GM23248 (cell line): ENCODE measurements around the gene MIER1. TPM values are rescaled to one million over a fixed set of nuclear protein-coding genes. Genes with fewer than 3 reads are reported as not detected.
"Not testable (repeated sequence)": the region's sequence is repeated elsewhere in the genome, so short reads cannot be mapped to it uniquely, and the experiment has no call there.

ENCODE experiments used
- DNase-seq: peaks from one replicate; pipeline ENCODE4 v3.0.0-alpha.2; 2015
- H2AFZ ChIP-seq: fragments of 200-600 bp; sonication (generic); 2 replicates; pipeline ENCODE4 v1.6.1; 2016; ENCODE audit warnings: antibody characterized with exemption
- H3F3A ChIP-seq: fragments of 200-600 bp; sonication (generic); 2 replicates; pipeline ENCODE4 v1.6.1; 2016; ENCODE audit warnings: mild to moderate bottlenecking, antibody characterized with exemption, mixed run types; ENCODE audit not compliant: insufficient read depth
- H3K27ac ChIP-seq: fragments of 200-600 bp; sonication (generic); 2 replicates; pipeline ENCODE4 v1.5.1; 2016; ENCODE audit warnings: mild to moderate bottlenecking
- H3K27me3 ChIP-seq: fragments of 200-600 bp; sonication (generic); replicated peaks from 2 replicates; pipeline ENCODE4 v1.6.1; 2016; ENCODE audit warnings: mild to moderate bottlenecking; ENCODE audit not compliant: insufficient read depth
- H3K36me3 ChIP-seq: fragments of 200-600 bp; sonication (generic); 2 replicates; pipeline ENCODE4 v1.6.1; 2016; ENCODE audit warnings: low read depth, mild to moderate bottlenecking
- H3K4me1 ChIP-seq: fragments of 200-600 bp; sonication (generic); 2 replicates; pipeline ENCODE4 v1.6.1; 2016; ENCODE audit warnings: mild to moderate bottlenecking; ENCODE audit not compliant: insufficient read depth
- H3K4me2 ChIP-seq: fragments of 200-600 bp; sonication (generic); one replicate; pipeline ENCODE4 v1.6.1; 2016; ENCODE audit warnings: mild to moderate bottlenecking; ENCODE audit not compliant: unreplicated experiment
- H3K4me3 ChIP-seq: fragments of 200-600 bp; sonication (generic); 2 replicates; pipeline ENCODE4 v1.5.1; 2016; ENCODE audit warnings: mild to moderate bottlenecking
- H3K79me2 ChIP-seq: fragments of 200-600 bp; sonication (generic); 2 replicates; pipeline ENCODE4 v1.6.1; 2016; ENCODE audit warnings: mild to moderate bottlenecking; ENCODE audit not compliant: insufficient read depth
- H3K9ac ChIP-seq: fragments of 200-600 bp; sonication (generic); 2 replicates; pipeline ENCODE4 v1.6.1; 2016; ENCODE audit warnings: mild to moderate bottlenecking
- H3K9me2 ChIP-seq: fragments of 200-600 bp; sonication (generic); 2 replicates; pipeline ENCODE4 v1.6.1; 2016; ENCODE audit warnings: mixed run types, mild to moderate bottlenecking, moderate library complexity; ENCODE audit not compliant: insufficient read depth
- H3K9me3 ChIP-seq: fragments of 200-600 bp; sonication (generic); one replicate; pipeline ENCODE4 v1.6.1; 2017; ENCODE audit warnings: low read depth
- H4K20me1 ChIP-seq: fragments of 200-600 bp; sonication (generic); 2 replicates; pipeline ENCODE4 v1.6.0; 2016; ENCODE audit not compliant: insufficient read depth
- EZH2 ChIP-seq: fragments of 200-600 bp; sonication (generic); IDR thresholded peaks from 2 replicates; pipeline ENCODE4 v1.6.1; 2018; ENCODE audit warnings: antibody characterized with exemption, mild to moderate bottlenecking; ENCODE audit not compliant: insufficient read depth, poor library complexity, severe bottlenecking
- EZH2phosphoT487 ChIP-seq: fragments of 200-600 bp; sonication (generic); IDR thresholded peaks from 2 replicates; pipeline ENCODE4 v1.6.1; 2018; ENCODE audit warnings: antibody characterized with exemption, moderate library complexity, mild to moderate bottlenecking, low read depth; ENCODE audit not compliant: insufficient read depth
- WGBS, 2 experiments: methylation state at CpG; one replicate each; pipeline ENCODE4 v1.1.6; 2015 to 2017; ENCODE audit warnings: low lambda C conversion rate in 2 of 2, low coverage in 1 of 2; ENCODE audit errors: missing lambda C conversion rate in 2 of 2; 5-methylcytosine and 5-hydroxymethylcytosine counted together
- in situ Hi-C: fragments of 300-500 bp; cut with MboI; formaldehyde crosslinking; loops from 2 replicates; pipeline ENCODE4 v1.15.0; 2020
- polyA plus RNA-seq: library from polyadenylated mRNA; unstranded; fragments of >200 nt; fragmentation: Nextera tagmentation; extraction: Ambion mirVana; gene quantifications from 2 replicates; pipeline ENCODE4 v1.2.1, GENCODE V29; 2016
- total RNA-seq: library from RNA; depleted of rRNA; stranded (reverse); fragments of >200 nt; shearing (Covaris generic); gene quantifications from 2 replicates; pipeline ENCODE4 v1.2.3, GENCODE V29; 2014

Gene MIER1
- total and polyA plus RNA-seq, 2 experiments from 2014 or later = 34.8 to 36.8 TPM

DNA sequence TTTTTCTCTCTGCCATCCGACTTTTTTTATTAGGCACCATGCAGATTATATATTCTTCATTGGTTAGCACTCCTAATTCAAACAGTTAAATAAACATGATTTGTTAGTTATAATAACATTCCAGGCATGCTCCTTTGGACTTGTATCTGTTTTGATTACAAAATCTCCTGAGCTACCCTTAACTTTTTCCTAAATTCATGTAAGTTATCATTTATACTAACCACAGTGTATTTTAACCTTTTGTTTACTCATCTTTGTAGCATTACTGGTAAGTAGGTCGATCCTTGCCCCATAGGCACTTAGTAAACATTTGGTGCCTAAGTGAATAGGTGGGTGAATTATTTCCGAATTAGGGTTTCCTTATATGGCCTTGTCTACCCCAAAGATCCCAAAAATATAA is 43.8 kb downstream of the MIER1 start:
- peaks cover 4% of the 10 kb centered on the region for H3K9me3 ChIP-seq
- no peak overlapping the region for H3K27ac ChIP-seq
- no peak for DNase-seq
- no peaks in the 10 kb centered on the region for H3K4me1 ChIP-seq
- H3K4me2 ChIP-seq = no peak overlapping the region
- H3K9ac ChIP-seq = no peak overlapping the region
- H4K20me1 ChIP-seq = no peaks in the 10 kb centered on the region
- TF ChIP-seq EZH2 (no peak), EZH2phosphoT487 (no peak)
- no peak overlapping the region for H3K4me3 ChIP-seq
- peaks cover 76% of the 10 kb centered on the region for H3K36me3 ChIP-seq
- no peaks in the 10 kb centered on the region for H3K27me3 ChIP-seq
- H3K9me2 ChIP-seq = no peaks in the 10 kb centered on the region
- no peaks in the 10 kb centered on the region for H3F3A ChIP-seq
- in situ Hi-C loops = no loop called here
- WGBS, 2 experiments = 96% methylated on average over 3 of the region's 3 CpGs
- H3K79me2 ChIP-seq = peaks cover 70% of the 10 kb centered on the region
- H2AFZ ChIP-seq = no peak overlapping the region

DNA sequence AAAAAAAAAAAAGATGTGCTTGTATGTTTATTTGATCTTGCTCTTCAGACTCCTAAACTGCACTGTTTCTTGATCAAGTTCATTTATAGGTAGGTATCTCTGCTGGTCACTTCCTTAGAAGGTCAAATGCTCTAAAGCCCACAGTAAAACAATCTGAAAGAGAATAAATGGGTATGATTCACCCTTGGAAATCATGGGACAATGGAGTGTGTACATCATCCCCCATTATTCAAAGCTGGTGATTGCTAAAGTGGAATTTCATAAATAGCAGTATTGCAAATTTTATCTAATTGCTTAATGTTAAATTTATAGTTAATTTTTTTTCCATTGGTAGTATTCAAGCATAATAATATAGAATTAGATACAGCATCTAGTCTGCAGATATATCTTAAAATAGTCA is 53.4 kb downstream of the MIER1 start:
- no peaks in the 10 kb centered on the region for H3K9me2 ChIP-seq
- H3F3A ChIP-seq = 0 out of 2 replicates have a peak, but pooled peaks cover 9% of the 10 kb centered on the region
- no peak overlapping the region for H3K4me3 ChIP-seq
- no peak for TF ChIP-seq EZH2phosphoT487
- no peak for TF ChIP-seq EZH2
- peaks cover 6% of the 10 kb centered on the region; the same call in 1 of the 2 replicates for H3K79me2 ChIP-seq
- in situ Hi-C loops = no loop called here
- peaks cover 58% of the 10 kb centered on the region for H3K36me3 ChIP-seq
- no peak overlapping the region for H2AFZ ChIP-seq
- no peak overlapping the region for H3K27ac ChIP-seq
- no peaks in the 10 kb centered on the region for H3K9me3 ChIP-seq
- H3K4me2 ChIP-seq = no peak overlapping the region
- no peaks in the 10 kb centered on the region for H3K27me3 ChIP-seq
- no peak overlapping the region for H3K9ac ChIP-seq
- no peak for DNase-seq
- no peaks in the 10 kb centered on the region for H4K20me1 ChIP-seq
- peaks cover 10% of the 10 kb centered on the region; the same call in 1 of the 2 replicates for H3K4me1 ChIP-seq

DNA sequence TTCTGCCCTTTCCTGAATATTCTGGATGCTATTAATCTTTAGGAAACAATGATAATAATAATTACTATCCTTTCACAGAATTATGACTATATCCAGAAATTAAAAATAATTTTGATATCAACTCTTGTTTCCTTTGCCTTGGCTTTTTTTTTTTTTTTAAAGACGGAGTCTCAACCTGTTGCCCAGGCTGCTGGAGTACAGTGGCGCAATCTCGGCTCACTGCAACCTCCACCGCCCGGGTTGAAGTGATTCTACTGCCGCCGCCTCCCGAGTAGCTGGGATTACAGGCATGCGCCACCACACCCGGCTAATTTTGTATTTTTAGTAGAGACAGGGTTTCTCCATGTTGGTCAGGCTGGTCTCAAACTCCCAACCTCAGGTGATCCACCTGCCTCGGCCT is 54.8 kb downstream of the MIER1 start:
- H3K9ac ChIP-seq, in situ Hi-C loops, H3K4me2 ChIP-seq, H3K79me2 ChIP-seq, H3K27me3 ChIP-seq, H3K4me3 ChIP-seq, H4K20me1 ChIP-seq, DNase-seq, H3F3A ChIP-seq, H3K9me2 ChIP-seq, H2AFZ ChIP-seq, H3K27ac ChIP-seq, H3K9me3 ChIP-seq: not testable (repeated sequence)
- WGBS, 2 experiments = 99 to 100% methylated on average over 11 of the region's 11 CpGs
- Histone ChIP-seq H3K36me3 (peaks cover 72% of the 10 kb centered on the region), H3K4me1 (peaks cover 10% of the 10 kb centered on the region; the same call in 1 of the 2 replicates)

DNA sequence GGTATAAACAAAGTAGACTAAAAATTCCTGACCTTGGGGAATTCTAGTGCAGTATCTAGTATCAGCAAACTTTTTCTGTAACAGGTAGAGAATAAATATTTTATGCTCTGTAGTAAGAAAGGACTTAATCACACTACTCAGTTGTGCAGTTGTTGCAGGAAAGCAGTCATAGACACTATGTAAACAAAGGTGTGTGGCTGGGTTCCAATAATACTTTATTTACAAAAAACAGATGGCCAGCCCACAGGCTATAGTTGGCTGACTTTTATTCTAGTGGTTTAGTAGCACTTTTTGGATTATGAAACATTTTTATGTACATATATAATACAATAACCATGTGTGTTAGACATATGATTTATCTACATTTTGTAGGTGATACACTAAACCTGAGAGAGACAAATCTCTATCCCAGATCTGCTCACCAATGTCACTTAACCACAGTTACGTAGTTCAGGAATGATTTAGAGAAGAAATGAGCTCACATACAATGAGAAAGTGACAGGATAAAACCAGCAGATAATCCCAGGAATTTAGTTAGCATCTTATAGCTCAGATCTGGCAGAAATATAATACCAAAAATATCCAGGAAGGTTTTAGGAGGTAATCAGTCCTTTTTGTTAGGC is 56.1 kb downstream of the MIER1 start:
- Histone ChIP-seq H3K27ac (peak overlapping the region; percentile 10; the same call in 1 of the 2 replicates), H3K27me3 (no peaks in the 10 kb centered on the region), H3K36me3 (peaks cover 83% of the 10 kb centered on the region), H3K4me3 (peak overlapping the region; percentile 58), H4K20me1 (no peaks in the 10 kb centered on the region), H3K4me1 (peaks cover 10% of the 10 kb centered on the region; the same call in 1 of the 2 replicates), H3K79me2 (peaks cover 6% of the 10 kb centered on the region; the same call in 1 of the 2 replicates), H3K4me2 (peak overlapping the region; percentile 72), H3F3A (0 out of 2 replicates have a peak, but pooled peaks cover 15% of the 10 kb centered on the region), H3K9ac (peak overlapping the region; percentile 70), H2AFZ (no peak overlapping the region), H3K9me2 (no peaks in the 10 kb centered on the region), H3K9me3 (no peaks in the 10 kb centered on the region)
- WGBS, 2 experiments = 91 to 94% methylated on average over 1 of the region's 1 CpG
- in situ Hi-C loops = no loop called here
- TF ChIP-seq EZH2phosphoT487 (no peak), EZH2 (no peak)
- peak; percentile 44 for DNase-seq

DNA sequence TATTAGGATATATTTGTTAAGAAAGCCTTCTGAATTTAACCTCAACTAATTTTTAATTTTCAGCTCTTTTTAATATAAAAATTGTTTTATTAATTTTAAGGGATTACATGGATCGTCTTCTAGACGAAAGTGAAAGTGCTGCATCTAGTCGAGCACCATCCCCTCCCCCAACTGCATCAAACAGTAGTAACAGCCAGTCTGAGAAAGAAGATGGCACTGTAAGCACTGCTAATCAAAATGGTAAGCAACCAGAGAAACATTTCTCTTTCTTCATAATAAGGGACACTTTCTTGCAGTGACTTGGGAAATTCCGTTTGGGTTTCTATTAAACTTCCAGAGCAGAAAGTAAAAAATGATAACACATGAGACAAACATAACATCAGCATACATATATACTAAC is 56.9 kb downstream of the MIER1 start:
- H3K9ac ChIP-seq = peak overlapping the region; percentile 70
- H3K4me2 ChIP-seq = peak overlapping the region; percentile 72
- 36% methylated on average over 4 of the region's 4 CpGs for WGBS, 2 experiments
- TF ChIP-seq EZH2phosphoT487 (no peak), EZH2 (no peak)
- no peaks in the 10 kb centered on the region for H3K9me3 ChIP-seq
- peak overlapping the region; percentile 10; the same call in 1 of the 2 replicates for H3K27ac ChIP-seq
- peaks cover 86% of the 10 kb centered on the region for H3K36me3 ChIP-seq
- H3K27me3 ChIP-seq = no peaks in the 10 kb centered on the region
- H3F3A ChIP-seq = 0 out of 2 replicates have a peak, but pooled peaks cover 24% of the 10 kb centered on the region
- peak overlapping the region; percentile 58 for H3K4me3 ChIP-seq
- peaks cover 10% of the 10 kb centered on the region; the same call in 1 of the 2 replicates for H3K4me1 ChIP-seq
- no peaks in the 10 kb centered on the region for H3K9me2 ChIP-seq
- peak; percentile 70 for DNase-seq
- 0 out of 2 replicates have a peak, but pooled peaks cover under 1% of the 10 kb centered on the region for H3K79me2 ChIP-seq
- H2AFZ ChIP-seq = no peak overlapping the region
- H4K20me1 ChIP-seq = no peaks in the 10 kb centered on the region
- in situ Hi-C loops = no loop called here
